Stimulated activated CD4-positive, alpha-beta T cell treated with anti-CD3 and anti-CD28 coated beads, Interleukin-15, amount 100 ng/mL, for 1 hour (primary cell): Measurements from ENCODE around the gene SP140.

ENCODE experiments used
- DNase-seq, 2 donors: peaks; one replicate each; pipeline ENCODE4 v3.0.0-alpha.2; 2020; ENCODE audit warnings: low read depth in 1 of 2, low spot score in 1 of 2

The SP140 gene

DNA sequence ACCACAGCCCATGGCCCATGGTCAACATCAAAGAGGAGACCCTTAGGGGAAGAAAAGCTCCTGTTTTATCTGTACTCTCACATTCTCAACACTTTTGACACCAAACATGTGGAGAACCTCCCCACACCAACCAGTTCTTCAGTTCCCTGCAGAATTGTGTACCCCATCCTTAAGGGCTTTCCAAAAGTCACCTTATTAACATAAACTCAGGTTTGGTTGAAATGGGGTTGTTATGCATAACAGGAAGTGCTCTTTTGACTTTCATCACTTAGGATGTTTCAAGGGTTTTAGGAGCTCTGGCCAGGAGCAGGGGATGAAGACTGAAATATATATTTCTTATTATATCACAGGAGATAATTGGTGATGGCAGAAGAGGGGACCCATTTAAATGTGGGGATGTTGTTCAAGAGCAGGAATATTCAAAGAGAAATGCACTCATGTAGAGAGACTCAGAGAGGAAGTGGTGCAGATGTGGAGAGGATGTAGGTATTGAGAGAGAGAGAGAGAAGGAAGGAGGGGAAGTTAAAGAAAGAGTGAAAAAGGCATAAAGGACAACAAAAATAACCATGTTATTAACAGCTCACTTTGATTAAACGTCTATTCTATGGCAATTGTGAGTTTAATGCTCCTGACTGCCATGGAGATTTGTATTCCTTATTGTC is 136.6 kb downstream of the SP140 start:
- DNase-seq = no peak
